ENCODE data around the gene AP4M1. TPM values are rescaled to one million over a fixed set of nuclear protein-coding genes. Genes with fewer than 3 reads are reported as not detected.

AP4M1 gene, protein sequence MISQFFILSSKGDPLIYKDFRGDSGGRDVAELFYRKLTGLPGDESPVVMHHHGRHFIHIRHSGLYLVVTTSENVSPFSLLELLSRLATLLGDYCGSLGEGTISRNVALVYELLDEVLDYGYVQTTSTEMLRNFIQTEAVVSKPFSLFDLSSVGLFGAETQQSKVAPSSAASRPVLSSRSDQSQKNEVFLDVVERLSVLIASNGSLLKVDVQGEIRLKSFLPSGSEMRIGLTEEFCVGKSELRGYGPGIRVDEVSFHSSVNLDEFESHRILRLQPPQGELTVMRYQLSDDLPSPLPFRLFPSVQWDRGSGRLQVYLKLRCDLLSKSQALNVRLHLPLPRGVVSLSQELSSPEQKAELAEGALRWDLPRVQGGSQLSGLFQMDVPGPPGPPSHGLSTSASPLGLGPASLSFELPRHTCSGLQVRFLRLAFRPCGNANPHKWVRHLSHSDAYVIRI
- 7.5 TPM for total RNA-seq
- long read RNA-seq, transcript AP4M1-201 (15 exons, 1,817 nt): major isoform, 35 of 58 reads
- long read RNA-seq, partial matches to known transcripts: 2 of 58 reads
- long read RNA-seq, other reads (novel, unspliced or antisense): 16 of 58 reads

DNA sequence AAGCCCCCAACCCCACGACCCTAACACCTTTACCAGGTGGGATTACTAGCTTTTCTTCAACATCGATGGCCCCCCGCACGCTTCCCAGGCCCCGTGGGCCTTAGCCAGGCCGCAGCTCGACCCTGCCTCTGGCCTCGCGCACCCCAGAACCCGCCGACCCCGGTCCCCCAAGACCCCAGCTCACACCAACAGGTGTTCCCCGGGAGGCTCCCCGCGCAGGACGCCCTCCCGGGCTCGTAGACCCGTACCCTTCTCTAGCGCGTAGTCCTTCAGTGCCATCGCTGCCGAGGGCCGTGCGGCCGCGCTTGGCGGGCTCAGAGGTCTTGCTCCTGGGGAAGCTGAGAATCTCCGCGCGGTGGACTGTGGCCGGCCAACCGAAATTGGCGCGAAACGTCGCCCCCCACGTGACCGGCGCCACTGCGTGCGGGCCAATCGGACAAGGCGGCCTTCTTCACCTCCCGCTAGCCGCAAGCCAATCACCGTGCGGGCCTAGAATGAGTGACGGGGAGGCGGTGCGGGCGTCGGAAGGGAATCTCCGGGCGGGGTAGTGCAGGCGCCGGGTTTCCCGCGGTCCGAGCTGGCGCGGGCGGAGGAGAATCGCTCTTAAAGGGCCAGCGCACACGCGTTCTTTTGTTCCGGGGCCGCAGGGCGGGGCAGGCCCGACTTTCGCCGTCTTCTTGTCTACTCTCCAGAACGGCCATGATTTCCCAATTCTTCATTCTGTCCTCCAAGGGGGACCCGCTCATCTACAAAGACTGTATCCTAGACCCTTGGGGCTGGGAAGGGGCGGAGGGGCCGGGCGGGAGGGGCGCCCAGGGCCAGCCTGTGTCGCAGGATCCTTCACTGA lies at the start of gene AP4M1, which contains the start of gene MCM7:
Gene AP4M1, plus strand, starts transcription at position 628 of the 847 bp plus-strand sequence. Its CDS starts 72 bp downstream, at position 700.
Gene MCM7, minus strand, starts transcription at position 382 of the 847 bp plus-strand sequence. Its CDS starts 103 bp downstream, at position 279.
- peak; percentile 99 for DNase-seq (ENCODE audit: low spot score)

DNA sequence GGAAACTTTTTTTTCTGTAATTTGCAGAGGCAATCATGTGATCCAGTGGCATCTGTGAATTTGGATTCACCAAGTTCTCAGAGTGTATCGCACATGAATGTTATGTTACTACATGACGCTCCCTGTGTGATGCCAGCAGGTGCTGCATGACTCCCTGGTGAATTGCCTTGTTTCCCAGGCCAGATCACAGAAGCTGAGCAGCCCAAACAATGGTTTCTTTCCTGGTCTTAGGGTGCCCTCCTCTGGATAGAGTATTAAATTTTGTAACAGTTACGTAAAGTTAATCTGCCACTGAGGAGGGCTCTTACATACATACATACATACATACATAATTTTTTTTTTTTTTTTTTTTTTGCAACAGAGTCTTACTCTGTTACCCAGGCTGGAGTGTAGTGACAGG lies 48.2 kb upstream of the AP4M1 start:
- no peak for DNase-seq (ENCODE audit: low spot score)

DNA sequence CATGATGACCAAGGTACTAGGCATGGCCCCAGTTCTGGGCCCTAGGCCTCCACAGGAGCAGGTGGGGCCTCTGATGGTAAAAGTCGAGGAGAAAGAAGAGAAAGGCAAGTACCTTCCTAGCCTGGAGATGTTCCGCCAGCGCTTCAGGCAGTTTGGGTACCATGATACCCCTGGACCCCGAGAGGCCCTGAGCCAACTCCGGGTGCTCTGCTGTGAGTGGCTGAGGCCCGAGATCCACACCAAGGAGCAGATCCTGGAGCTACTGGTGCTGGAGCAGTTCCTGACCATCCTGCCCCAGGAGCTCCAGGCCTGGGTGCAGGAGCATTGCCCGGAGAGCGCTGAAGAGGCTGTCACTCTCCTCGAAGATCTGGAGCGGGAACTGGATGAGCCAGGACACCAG lies 44.4 kb upstream of the AP4M1 start:
- no peak for DNase-seq (ENCODE audit: low spot score)

DNA sequence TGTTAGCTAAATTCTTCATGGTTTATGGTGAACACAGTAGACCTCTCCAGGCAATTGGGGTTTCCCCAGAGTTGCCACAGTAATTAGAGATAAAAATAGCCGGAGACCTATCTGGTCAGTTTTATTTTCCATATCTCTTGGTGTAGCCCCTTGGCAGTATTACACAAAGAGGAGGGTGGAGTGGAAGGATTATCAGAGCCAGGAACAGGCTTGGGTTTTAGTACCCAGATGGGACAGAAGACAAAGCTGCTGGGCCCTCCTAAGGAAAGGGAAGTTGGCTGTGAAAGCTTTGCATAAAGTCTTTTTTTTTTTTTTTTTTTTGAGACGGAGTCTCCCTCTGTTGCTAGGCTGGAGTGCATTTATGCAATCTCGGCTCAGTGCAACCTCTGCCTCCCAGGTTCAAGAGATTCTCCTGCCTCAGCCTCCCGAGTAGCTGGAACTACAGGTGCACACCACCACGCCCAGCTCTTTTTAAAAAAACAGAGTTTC lies 42.1 kb upstream of the AP4M1 start:
- no peak for DNase-seq (ENCODE audit: low spot score)

DNA sequence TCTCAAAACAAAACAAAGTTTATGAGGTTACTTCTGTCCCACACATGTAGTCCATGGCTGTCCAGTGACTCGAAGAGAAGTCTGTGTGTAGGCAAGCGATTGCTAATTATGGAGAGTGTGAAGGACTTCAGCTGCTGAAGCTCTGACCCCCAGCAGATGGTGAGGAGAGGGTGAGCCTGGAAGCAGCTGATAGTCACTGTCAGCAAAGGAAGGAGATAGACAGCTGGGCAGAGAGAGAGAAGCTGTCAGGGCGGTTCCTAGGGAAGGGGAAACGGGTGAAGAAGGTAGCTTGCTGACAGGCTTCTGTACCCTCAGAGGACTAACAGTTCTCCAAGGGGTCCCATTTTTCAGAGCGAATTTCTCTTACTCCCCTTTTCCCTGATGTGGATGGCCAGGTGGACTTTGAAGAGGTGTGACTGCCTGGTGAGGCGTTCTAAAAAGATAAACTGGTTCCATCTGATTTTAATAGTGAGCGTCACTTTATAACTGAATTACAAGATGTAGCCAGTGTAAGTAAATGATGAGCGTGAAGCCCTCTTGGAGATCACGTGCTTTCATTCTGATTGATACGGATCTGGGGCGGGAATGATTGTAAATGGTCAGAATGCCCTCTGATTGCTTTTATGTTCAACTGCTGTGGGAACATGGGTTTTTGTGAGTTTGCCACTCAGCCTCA lies 39.8 kb upstream of the AP4M1 start:
- no peak for DNase-seq (ENCODE audit: low spot score)

DNA sequence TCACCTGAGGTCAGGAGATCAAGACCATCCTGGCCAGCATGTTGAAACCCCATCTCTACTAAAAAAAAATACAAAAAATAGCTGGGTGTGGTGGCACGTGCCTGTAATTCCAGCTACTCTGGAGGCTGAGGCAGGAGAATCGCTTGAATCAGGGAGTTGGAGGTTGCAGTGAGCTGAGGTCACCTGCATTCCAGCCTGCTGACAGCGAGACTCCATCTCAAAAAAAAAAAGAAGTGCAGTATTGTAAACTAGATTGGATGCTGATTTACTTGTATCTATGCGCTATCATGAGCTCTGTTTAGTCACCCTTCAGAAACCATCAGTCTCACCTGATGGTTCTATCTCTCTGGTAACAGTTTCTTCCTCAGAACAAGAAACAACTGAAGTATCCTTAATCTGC lies 38.1 kb upstream of the AP4M1 start:
- no peak for DNase-seq (ENCODE audit: low spot score)

DNA sequence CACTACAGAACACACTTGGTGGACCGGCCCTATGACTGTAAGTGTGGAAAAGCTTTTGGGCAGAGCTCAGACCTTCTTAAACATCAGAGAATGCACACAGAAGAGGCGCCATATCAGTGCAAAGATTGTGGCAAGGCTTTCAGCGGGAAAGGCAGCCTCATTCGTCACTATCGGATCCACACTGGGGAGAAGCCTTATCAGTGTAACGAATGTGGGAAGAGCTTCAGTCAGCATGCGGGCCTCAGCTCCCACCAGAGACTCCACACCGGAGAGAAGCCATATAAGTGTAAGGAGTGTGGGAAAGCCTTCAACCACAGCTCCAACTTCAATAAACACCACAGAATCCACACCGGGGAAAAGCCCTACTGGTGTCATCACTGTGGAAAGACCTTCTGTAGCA lies 37.3 kb upstream of the AP4M1 start:
- no peak for DNase-seq (ENCODE audit: low spot score)

DNA sequence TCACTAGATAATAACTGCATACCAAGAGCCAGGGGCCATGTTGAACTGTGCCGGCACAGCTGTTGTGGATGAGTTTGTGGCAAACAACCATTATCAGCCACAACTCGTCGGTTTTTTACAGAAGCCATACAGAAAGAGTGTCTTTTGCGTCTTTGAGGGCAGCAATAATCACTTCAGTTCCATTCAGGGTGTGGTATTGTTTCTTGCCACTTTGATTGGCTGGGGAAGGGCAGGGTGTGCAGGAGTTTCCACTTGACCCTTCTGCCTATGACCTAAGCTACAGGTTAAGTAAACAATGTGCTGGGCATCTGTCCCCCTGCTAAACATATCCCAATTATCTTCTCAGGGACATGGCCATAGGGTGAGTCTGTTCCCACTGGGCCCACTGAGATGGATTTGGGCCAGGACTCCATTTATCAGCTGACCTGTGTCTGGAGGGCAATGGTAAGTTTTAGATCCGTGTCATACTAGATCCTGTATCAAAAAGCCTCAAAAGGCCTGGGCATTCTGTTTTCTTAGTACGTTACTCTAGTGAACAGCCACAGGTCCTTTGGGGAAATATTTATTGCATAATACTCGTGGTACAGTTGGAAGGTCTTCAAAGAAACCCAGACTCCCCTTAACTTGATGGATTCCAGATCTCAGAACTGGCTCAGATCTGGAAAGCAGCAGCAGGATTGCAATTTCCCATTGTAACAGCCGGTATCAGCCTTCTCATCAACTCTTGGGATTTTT lies 35.8 kb upstream of the AP4M1 start:
- no peak for DNase-seq (ENCODE audit: low spot score)

DNA sequence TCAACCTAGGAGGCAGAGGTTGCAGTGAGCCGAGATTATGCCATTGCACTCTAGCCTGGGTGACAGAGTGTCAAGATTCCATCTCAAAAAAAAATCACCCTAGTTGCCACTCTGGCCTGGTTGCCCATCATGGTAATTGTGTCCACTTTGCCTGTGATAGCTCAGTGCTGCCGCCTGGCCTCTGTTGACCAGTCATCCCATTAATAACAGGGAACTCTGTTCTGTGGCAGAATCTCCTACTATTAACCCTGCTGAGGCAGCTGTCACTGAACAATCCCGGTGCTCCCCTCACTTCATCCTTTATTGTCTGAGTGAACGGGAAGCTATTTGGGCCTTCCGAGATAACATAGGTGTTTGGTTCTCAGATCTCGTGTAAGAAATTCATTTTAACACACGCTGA lies 34.5 kb upstream of the AP4M1 start:
- no peak for DNase-seq (ENCODE audit: low spot score)

DNA sequence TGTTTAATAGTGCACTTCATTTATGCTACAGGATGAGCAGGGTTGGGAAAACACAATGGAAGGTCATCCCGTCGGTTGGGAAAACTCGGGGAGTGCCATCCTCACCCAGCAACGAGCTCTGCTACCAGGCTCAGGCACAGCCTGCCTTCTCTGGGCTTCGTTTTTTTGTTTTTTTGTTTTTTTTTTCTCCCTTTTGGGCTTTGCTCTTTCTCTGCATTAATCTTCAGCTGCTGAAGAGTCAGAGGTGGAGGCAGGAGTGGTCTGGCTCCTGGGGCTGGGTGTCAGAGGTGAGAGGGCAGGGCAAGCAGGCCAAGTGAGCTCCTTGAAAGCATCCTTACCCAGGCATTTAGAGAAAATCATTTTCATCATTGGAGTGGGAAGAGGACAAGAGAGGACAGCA lies 31.5 kb upstream of the AP4M1 start:
- no peak for DNase-seq (ENCODE audit: low spot score)

DNA sequence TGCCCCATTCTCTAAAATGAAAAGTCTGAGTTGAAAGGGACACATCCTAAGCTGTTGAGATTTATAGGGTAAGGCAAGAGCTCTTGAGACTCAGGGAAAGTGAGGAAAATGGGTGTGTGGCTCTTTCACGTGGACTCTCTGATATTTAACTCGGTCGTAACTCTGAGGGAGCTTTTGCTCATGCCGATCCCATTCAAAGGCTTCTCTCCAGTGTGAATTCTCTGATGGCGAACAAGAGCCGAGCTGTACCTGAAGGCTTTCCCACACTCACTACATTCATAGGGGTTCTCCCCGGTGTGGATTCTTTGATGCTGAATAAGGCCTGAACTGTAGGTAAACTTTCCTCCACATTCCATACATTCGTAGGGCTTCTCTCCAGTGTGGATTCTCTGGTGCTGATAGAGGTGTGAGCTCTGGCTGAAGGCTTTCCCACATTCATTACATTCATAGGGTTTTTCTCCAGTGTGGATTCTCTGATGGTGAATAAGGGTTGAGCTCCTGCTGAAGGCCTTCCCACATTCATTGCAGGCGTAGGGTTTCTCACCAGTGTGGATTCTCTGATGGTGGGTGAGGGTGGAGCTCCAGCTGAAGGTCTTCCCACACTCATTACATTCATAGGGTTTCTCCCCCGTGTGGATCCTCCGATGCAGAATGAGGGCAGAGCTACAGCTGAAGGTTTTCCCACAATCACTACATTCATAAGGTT lies 30.3 kb upstream of the AP4M1 start:
- DNase-seq (ENCODE audit: low spot score): no peak

DNA sequence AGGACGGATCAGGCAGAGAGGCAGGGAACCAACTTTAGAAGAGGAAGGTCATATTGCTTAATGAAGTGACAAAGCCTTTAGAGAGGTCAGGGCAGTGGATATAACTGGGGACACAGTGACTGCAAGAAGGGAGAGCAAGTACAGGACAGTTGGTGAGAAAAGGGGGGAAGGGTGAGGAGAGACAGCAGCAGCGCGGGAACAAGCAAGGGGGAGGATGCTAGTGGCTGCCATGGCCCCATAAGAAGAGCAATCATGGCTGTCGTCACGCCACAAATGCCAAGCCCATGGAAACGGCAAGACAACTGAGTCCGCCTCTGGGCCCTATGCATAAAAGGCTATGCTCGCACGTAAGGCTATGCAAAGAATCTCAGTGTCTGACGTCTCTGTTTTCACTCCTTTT lies 29.0 kb upstream of the AP4M1 start:
- no peak for DNase-seq (ENCODE audit: low spot score)

DNA sequence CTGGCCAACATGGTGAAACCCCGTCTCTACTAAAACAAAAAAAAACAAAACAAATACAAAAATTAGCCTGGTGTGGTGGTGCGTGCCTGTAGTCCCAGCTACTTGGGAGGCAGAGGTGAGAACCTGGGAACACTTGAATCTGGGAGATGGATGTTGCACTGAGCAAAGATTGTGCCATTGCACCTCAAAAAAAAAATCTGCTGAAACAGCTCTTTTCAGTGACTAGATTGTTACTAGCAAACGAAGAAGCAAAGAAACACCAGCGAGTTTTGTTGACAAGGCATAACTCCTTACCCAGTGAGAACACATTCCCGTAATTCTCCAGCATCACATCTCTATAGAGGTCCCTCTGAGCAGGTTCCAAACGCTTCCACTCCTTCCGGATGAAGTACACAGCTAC lies 26.6 kb upstream of the AP4M1 start:
- DNase-seq (ENCODE audit: low spot score): no peak

DNA sequence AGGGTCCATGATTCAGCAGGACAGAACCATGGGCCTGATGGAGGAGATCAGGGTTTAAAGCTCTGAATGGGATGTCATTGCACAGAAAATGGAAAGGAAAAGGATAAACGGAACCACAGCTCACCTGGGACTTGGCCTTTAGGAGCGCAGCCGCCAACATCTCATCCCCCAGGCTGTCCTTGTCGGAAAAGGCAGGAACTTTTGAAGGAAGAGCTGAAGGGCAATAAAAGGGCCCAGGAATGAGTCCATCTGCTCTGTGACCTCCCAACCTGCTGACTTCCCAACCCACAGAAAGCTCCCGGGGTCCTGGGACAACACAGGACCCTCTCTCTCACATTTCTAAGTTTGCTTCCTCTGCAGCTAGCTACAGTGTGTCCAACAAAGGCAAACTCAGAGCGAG lies 26.0 kb upstream of the AP4M1 start:
- DNase-seq (ENCODE audit: low spot score): no peak

DNA sequence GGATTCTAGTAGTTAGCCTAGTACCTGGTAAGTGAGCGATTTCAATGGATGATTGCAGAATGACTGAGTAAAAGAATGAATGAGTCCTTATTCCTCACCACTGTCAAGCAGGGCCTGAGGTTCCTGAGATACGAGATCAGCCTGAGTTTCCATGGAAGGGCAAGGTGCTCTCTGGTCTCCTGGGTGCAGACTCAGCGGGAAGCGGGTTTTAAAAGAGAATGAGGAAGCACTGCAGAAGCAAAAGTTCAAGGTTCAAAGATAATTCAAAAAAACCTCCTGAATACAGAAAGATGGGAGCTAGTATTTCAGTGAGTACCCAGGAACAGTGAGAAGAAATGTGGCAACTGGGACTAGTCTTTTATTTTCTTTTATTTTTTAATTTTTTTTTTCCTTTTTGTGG lies 24.2 kb upstream of the AP4M1 start:
- no peak for DNase-seq (ENCODE audit: low spot score)

DNA sequence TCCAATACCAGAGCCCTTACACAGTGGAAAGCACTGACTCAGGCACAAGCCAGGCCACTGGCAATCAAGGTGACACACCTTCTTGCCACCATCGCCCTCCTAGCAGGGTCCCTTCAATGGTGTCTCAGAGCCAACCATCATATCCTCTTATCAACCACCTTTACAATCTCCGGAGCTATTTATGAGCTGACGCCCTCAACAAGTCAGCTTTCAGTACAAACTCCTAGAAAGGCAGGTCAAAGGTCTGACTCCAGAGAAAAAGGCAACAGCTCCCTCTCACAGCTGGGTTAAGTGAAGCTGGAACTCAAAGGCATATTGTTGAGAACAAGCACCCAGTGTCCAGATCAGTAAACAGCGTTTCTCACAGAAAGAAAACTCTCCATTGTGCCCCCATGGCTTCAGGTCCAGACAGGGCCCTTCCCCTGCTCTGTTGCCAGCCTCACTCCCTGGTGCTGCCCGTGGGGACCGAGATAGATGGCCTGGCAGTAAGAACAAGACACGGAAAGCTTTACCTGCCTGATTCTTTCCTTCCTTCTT lies 22.4 kb upstream of the AP4M1 start:
- DNase-seq (ENCODE audit: low spot score): no peak

DNA sequence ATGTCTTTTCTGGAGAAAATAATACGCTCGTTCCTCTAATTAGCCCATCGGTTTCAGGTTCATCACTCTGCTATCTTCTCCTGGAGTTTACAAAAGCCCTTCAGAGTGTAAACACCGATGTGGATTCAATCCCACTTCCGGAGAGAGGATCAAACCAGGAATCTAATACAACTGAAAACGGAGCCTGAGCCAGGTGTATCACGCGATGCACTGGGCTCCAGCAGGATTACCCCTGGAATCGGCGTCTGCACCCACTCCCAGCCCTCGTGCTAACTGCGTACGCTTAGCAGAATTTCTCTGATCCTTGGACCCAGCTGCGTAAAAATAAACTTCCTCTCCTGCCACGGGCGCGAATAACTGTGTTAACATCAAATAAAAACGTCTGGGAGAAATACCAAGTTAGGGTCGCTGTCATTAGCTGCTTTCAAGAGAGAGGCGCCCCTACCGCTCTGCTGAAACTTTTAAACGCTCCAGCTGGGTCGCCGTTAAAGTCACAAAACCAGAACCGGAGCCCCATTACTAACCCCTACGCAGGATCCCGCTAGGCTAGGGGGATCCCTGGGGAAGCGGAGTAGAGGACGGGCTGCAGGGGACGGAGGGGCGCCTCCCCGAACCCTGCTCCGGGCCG lies 20.4 kb upstream of the AP4M1 start:
- DNase-seq (ENCODE audit: low spot score): no peak

DNA sequence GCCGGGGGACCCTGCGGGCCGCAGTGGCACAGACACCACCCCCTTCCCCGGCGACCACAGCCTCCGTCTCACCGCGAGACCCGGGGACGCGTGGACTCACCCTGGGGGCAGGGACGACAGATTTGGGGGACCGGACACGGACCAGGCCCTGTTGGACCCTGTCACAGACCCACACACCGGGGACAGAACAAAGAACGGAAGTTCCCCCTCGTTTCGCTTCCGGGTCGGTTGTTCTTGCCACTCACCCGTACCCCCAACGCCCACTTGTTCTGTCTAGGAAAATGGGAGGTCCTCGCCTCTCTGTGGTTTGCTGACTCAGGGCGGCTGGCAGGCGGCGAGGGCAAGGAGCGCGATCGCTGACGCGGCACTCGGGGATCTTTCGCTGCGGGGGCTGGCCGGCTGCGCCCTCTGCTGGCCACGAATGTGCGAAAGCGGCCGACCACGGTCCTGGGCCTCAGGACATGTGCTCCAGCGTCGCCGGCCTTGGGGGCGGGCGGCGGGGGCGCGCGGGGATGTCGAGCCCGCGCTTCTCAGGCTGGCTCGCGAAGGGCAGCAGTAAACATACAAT lies 19.8 kb upstream of the AP4M1 start, which contains the start of gene ZNF3:
Gene ZNF3, minus strand, starts transcription at position 189 of the 568 bp plus-strand sequence. CDS start 4,366 bp downstream, outside the sequence.
- peak; percentile 99 for DNase-seq (ENCODE audit: low spot score)

DNA sequence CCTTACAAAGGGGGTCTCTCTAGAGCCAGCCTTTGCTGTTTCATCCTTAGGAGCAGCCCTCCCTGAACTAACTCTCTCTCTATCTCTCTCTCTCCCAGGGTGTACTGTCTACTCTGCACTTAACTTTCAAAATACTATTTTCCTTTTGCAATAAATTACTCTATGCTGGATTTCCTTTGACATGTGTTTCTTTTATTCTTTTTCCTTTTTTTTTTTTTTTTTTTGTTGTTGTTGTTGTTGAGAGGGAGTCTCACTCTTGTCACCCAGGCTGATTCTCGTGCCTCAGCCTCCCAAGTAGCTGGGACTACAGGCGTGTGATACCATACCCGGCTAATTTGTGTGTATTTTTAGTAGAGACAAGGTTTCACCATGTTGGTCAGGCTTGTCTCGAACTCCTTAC lies 18.5 kb upstream of the AP4M1 start:
- DNase-seq (ENCODE audit: low spot score): no peak

Data from mesenteric fat pad (tissue), 1 donor.